Keratinocyte (primary cell): Measurements from ENCODE around the gene RAB1B. TPM values are rescaled to one million over a fixed set of nuclear protein-coding genes. Genes with fewer than 3 reads are reported as not detected.

Experiments used
- DNase-seq: peaks from one replicate; pipeline ENCODE4 v3.0.0-alpha.2; 2011; ENCODE audit warnings: low read depth, missing footprints, low spot score
- FAIRE-seq: peaks from 2 replicates; lab custom pipeline; 2011; peaks lifted over from hg19 to GRCh38; lab: Jason Lieb, UNC
- H2AFZ ChIP-seq: 2 replicates; pipeline ENCODE4 v1.6.0; 2012; ENCODE audit warnings: low read length, control low read depth, inconsistent platforms; ENCODE audit not compliant: control insufficient read depth
- H3K27ac ChIP-seq: 2 replicates; pipeline ENCODE4 v1.5.1; 2011; ENCODE audit warnings: low read length; ENCODE audit not compliant: control insufficient read depth, insufficient read depth
- H3K27me3 ChIP-seq: 3 replicates; pipeline ENCODE4 v1.6.0; 2011; ENCODE audit warnings: low read length; ENCODE audit not compliant: control insufficient read depth, insufficient read depth; ENCODE audit errors: extremely low read depth
- H3K36me3 ChIP-seq, 2 experiments: 2 replicates in 1 of 2; 3 replicates in 1 of 2; pipeline ENCODE4 v1.5.1; 2011; ENCODE audit warnings: low read length in 2 of 2, mild to moderate bottlenecking in 1 of 2; ENCODE audit not compliant: control insufficient read depth in 2 of 2, insufficient read depth in 2 of 2; ENCODE audit errors: extremely low read depth in 1 of 2
- H3K4me1 ChIP-seq: 3 replicates; pipeline ENCODE4 v1.5.1; 2011; ENCODE audit warnings: low read length; ENCODE audit not compliant: control insufficient read depth, insufficient read depth; ENCODE audit errors: extremely low read depth
- H3K4me2 ChIP-seq: 3 replicates; pipeline ENCODE4 v1.6.0; 2011; ENCODE audit warnings: low read depth, low read length; ENCODE audit not compliant: control insufficient read depth, insufficient read depth; ENCODE audit errors: extremely low read depth
- H3K4me3 ChIP-seq, 3 experiments: fragments of 200-600 bp in 1 of 3; sonication (generic) in 1 of 3; 2 replicates in 2 of 3; 3 replicates in 1 of 3; pipeline ENCODE4 v1.5.1; 2011 to 2016; ENCODE audit warnings: low read length in 3 of 3, mild to moderate bottlenecking in 3 of 3, control low read depth in 2 of 3, inconsistent platforms in 1 of 3, low read depth in 1 of 3, mixed read lengths in 1 of 3, mixed run types in 1 of 3, moderate library complexity in 1 of 3; ENCODE audit not compliant: control insufficient read depth in 2 of 3, insufficient read depth in 2 of 3; ENCODE audit errors: extremely low read depth in 1 of 3
- H3K79me2 ChIP-seq: 2 replicates; pipeline ENCODE4 v1.6.0; 2012; ENCODE audit warnings: low read length; ENCODE audit not compliant: control insufficient read depth, insufficient read depth
- H3K9ac ChIP-seq: 3 replicates; pipeline ENCODE4 v1.6.0; 2011; ENCODE audit warnings: low read length; ENCODE audit not compliant: control insufficient read depth, insufficient read depth; ENCODE audit errors: extremely low read depth
- H3K9me1 ChIP-seq: 3 replicates; pipeline ENCODE4 v1.6.0; 2011; ENCODE audit warnings: low read length; ENCODE audit not compliant: control insufficient read depth, insufficient read depth; ENCODE audit errors: extremely low read depth
- H3K9me3 ChIP-seq: 2 replicates; pipeline ENCODE4 v1.5.1; 2012; ENCODE audit warnings: low read depth, low read length; ENCODE audit not compliant: control insufficient read depth
- H4K20me1 ChIP-seq: 3 replicates; pipeline ENCODE4 v1.6.0; 2011; ENCODE audit warnings: low read length; ENCODE audit not compliant: control insufficient read depth, insufficient read depth; ENCODE audit errors: extremely low read depth
- EZH2 ChIP-seq: IDR thresholded peaks from one replicate; pipeline ENCODE4 v1.6.1; 2012; ENCODE audit warnings: inconsistent platforms, mild to moderate bottlenecking, low read length, moderate library complexity
- dilution Hi-C: fragments of 300-500 bp; cut with MboI; formaldehyde crosslinking; loops from one replicate; pipeline ENCODE4 v1.7.0; 2020; ENCODE audit warnings: low sequenced_read_pairs; ENCODE audit not compliant: extremely low pct_ligation_motif_present
- polyA plus RNA-seq, 5 experiments: library from polyadenylated mRNA; depleted of rRNA in 3 of 5; stranded (reverse) in 3 of 5; stranded (forward) in 1 of 5; unstranded in 1 of 5; fragments of >200 nt; gene quantifications; 1 replicate in 1 of 5; 2 replicates in 3 of 5; 3 replicates in 1 of 5; pipeline versions ENCODE4 v1.2.1 to v1.2.3, GENCODE V29; 2011 to 2012; ENCODE audit warnings: missing spikeins in 2 of 5, low read depth in 1 of 5, low replicate concordance in 1 of 5
- TF ChIP-seq, protein P1 (sequence below), 3 experiments: IDR thresholded peaks in 1 of 3; conservative IDR thresholded peaks in 1 of 3; optimal IDR thresholded peaks in 1 of 3; 2 replicates in 2 of 3; 3 replicates in 1 of 3; pipeline versions ENCODE3 to v1.5.1; 2011; ENCODE audit warnings: low read length in 3 of 3, mild to moderate bottlenecking in 3 of 3, moderate library complexity in 2 of 3, control low read depth in 1 of 3, inconsistent platforms in 1 of 3; ENCODE audit not compliant: insufficient read depth in 2 of 3; ENCODE audit errors: extremely low read depth in 1 of 3

The RAB1B gene
- polyA plus RNA-seq, 1 donor (not counting 4 experiments of a cell fraction or from before 2014, with no cell fraction given), result 133 TPM

- no peak overlapping the region for H3K9ac ChIP-seq
Measured at GRCh38 chr11:66265531-66266377, 2.7 kb upstream of the RAB1B start.

DNA sequence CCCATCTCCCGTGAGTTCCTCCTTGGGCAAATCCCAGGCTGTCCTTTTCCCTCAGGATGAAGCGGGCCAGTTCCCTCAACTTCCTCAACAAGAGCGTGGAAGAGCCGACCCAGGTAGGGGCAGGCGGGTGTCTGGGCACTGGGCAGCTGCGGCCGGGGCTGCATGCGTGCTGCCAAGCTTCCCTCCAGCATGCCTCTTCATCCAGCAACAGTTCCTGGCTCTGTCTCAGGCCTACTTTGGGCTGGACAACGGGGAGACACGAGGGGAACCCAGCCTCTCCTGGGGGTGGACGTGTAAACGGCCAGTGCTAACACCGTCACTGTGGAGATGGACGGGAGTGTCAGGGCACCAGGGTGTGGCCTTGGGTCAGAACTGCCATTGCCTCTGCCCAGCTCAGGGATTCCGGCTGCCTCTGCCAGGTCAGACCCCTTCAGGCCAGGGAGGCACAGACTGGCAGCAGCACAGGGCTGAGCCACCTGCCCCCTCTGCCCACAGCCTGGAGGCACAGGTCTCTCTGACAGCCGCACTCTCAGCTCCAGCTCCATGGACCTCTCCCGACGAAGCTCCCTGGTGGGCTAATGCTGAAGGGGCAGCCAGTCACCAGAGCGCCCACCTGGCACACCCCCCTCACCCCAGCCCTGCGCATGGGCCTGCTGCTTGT lies 1.9 kb upstream of the RAB1B start:
- Histone ChIP-seq H3K79me2 (peaks cover 24% of the 10 kb centered on the region), H3K27me3 (no peaks in the 10 kb centered on the region), H4K20me1 (peaks cover 2% of the 10 kb centered on the region), H3K36me3 (peaks cover 32 to 35% of the 10 kb centered on the region in 2 experiments), H3K9me3 (no peaks in the 10 kb centered on the region), H3K4me1 (peaks cover 9% of the 10 kb centered on the region), H2AFZ (no peak overlapping the region), H3K4me3 (no peak overlapping the region), H3K4me2 (no peak overlapping the region), H3K27ac (no peak overlapping the region), H3K9ac (no peak overlapping the region), H3K9me1 (no peaks in the 10 kb centered on the region)
- no peak for DNase-seq
- FAIRE-seq, result no peak
- dilution Hi-C loops, result no loop called here
- no peak for TF ChIP-seq EZH2
- TF ChIP-seq, protein P1, sequence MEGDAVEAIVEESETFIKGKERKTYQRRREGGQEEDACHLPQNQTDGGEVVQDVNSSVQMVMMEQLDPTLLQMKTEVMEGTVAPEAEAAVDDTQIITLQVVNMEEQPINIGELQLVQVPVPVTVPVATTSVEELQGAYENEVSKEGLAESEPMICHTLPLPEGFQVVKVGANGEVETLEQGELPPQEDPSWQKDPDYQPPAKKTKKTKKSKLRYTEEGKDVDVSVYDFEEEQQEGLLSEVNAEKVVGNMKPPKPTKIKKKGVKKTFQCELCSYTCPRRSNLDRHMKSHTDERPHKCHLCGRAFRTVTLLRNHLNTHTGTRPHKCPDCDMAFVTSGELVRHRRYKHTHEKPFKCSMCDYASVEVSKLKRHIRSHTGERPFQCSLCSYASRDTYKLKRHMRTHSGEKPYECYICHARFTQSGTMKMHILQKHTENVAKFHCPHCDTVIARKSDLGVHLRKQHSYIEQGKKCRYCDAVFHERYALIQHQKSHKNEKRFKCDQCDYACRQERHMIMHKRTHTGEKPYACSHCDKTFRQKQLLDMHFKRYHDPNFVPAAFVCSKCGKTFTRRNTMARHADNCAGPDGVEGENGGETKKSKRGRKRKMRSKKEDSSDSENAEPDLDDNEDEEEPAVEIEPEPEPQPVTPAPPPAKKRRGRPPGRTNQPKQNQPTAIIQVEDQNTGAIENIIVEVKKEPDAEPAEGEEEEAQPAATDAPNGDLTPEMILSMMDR (optimal IDR thresholded peaks at IDR 0.05 in 1 of 3, IDR thresholded peaks at IDR 0.05 in 1 of 3, conservative IDR thresholded peaks at IDR 0.05 in 1 of 3; ENCODE audit: extremely low read depth in 1 of 3, insufficient read depth in 2 of 3, low read length in 3 of 3), result no peak

More at GRCh38 chr11:66265531-66266377, 2.7 kb upstream of the RAB1B start:
- Histone ChIP-seq H3K79me2 (peaks cover 21% of the 10 kb centered on the region), H3K9me1 (no peaks in the 10 kb centered on the region), H3K4me1 (peaks cover 9% of the 10 kb centered on the region), H3K4me3 (no peak overlapping the region), H3K4me2 (no peak overlapping the region), H3K27ac (no peak overlapping the region), H4K20me1 (peaks cover 2% of the 10 kb centered on the region), H3K9me3 (no peaks in the 10 kb centered on the region), H2AFZ (no peak overlapping the region), H3K27me3 (no peaks in the 10 kb centered on the region), H3K36me3 (peaks cover 36 to 38% of the 10 kb centered on the region in 2 experiments)
- no peak for DNase-seq
- dilution Hi-C loops, result no loop called here
- no peak for TF ChIP-seq EZH2
- TF ChIP-seq, protein P1 (optimal IDR thresholded peaks at IDR 0.05 in 1 of 3, IDR thresholded peaks at IDR 0.05 in 1 of 3, conservative IDR thresholded peaks at IDR 0.05 in 1 of 3; ENCODE audit: extremely low read depth in 1 of 3, insufficient read depth in 2 of 3, low read length in 3 of 3), result no peak
- FAIRE-seq, result no peak
